ENCODE measurements around the gene ARIH1.
A peak's percentile ranks its signal among the peaks of the same experiment; 100 is the strongest.
"Not testable (repeated sequence)": the region's sequence is repeated elsewhere in the genome, so short reads cannot be mapped to it uniquely, and the experiment has no call there.

The ARIH1 gene

DNA sequence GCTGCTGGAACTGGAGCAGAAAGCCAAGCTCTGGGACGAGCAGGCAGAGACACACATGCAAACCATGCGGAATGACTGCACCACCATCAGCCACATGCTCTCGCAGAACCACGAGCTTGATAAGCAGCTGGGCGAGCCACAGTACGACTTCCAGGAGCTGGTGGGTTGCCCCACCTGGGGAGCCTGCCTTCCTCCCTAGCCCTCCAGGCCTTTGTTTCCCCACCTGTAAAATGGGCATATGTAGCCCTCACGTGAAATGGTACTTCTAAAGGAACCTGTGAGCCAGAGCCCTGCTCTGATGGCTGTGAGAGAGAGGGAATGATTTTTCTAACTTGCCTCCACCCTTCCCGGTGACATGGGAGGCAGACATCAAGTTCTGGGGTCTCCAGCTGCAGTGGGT lies 135.7 kb downstream of the ARIH1 start:
- no peak for DNase-seq

DNA sequence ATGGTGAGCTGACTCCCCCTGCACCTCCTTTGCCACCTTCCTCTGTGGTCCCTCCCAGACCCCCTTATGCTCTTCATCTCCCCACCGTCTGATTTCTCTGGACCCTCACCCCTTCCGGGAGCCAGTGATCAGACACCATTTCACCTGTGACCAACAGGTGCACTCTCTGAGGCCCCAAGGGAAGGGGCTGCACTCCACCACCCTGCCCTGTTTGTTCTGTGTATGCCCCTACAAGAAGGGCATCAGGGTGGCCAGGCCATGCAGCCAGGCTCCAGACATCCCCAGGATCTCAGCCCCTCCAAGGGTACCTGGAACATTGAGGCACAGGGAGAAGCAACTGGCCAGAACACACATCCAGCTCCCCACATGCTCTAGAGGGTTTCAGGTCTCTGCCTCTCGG lies 138.2 kb downstream of the ARIH1 start:
- not testable (repeated sequence) for DNase-seq

DNA sequence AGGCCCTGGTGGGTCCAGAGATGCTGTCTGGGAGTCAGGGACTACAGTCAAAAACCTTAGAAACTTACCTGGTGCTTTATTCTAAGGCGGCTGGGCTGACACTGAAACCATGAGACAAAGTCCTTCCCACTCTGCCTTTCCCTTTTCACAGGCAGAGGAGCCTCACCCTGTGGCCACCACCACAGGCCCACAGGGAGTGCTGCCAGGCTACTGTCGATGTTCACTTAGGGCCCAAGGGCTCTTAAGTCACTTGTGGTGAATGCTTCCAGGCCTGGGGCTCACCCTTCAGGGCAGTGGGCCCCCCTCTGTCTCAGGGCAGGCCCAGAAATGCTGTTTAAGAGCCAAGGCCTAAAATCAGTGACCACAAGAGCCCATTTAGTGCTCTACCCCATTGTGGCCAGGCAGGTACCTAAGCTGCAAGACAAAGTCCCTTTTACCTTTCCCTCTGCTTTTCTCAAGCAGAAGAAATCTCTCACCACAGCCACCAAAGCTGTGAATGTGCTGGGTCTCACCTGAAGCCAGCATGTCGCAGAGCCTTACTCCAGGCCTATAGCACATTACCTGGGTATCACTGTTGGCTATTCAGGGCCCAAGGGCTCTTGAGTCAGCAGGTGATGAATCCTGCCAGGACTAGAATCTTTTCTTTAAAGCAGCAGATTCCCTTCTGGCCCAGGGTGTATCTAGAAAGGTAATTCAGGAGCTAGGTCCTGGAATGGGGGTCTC lies 140.8 kb downstream of the ARIH1 start:
- no peak for DNase-seq

DNA sequence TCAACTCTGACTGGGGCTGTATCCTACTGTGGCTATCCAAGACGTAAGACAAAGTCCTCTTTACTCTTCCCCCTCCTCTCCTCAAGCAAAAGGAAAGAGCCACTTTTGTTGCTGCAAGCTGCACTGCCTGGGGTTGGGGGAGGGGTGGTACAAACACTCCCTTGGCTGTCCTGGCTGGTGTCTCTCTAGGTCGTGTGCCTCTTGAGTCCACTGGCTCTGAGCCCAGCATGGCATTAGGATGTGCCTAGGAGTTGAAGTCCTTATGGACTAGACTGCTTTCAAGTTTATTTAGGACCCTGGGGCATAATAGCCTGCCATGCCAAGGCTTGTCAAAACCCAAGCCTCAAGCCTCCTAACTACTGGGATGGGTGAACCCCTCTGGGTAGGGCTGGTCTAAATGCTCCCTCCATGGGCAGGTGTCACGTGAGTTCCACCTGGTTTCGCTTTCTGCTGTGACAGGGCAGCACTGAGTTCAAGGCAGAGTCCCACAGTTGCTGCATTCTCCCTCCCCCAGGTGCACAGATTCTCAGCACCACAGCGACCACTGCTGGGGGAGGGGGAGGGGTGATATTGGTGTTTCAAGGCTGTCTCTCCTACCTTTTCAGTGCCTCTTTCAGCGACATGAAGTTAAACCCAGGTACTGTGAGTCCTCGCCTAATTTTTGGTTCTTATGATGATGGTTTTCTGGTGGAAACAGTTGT lies 141.6 kb downstream of the ARIH1 start:
- DNase-seq, result not testable (repeated sequence)

DNA sequence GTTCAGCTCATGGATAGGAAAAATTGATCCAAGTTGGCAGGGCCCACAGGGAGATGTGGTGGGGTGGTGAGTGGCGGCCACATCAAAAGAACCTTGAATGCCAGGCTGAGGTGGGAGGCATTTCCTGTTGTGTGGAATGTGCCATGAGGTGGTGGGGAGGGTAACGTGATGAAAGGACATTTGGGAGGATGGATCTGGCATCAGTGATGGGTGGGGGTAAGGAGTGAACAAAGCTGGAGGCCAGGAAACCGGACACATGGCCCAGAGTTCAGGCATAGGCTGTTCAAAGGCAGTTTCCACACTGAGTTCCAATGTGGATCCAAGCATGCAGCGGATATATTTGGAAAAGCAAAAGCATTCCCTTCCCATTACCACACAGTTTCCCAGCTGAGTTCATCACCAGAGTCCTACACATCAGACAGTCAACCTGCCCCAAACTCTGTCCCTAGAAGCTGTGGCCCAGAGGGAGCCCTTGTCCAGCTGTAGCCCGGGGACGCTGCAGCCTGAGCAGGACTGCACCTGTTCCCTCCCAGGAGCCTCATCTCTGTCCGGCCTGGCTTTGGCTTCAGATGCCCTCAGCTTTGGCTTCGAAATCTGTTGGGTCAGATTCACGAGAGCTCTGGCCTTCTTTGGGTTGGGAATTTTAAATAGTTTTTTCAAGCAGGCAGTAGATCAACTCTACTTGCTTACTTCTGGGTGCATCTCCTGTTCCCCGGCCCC lies 142.5 kb downstream of the ARIH1 start:
- DNase-seq, result no peak

DNA sequence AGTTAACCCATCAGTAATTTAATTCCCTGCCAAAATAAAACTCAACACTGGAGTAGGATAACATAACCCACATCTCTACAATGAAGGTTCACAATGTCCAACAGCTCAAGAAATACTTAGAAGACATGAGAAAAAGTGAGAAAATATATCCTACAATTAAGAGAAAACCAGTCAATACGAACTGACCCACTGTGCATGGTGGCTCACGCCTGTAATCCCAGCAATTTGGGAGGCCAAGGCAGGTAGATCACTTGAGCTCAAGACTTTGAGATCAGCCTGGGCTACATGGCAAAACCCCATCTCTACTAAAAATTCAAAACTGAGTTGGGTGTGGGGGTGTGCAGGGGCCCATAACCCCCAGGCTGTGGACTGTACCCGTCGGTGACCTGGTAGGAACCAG lies 149.7 kb downstream of the ARIH1 start:
- DNase-seq, result not testable (repeated sequence)

DNA sequence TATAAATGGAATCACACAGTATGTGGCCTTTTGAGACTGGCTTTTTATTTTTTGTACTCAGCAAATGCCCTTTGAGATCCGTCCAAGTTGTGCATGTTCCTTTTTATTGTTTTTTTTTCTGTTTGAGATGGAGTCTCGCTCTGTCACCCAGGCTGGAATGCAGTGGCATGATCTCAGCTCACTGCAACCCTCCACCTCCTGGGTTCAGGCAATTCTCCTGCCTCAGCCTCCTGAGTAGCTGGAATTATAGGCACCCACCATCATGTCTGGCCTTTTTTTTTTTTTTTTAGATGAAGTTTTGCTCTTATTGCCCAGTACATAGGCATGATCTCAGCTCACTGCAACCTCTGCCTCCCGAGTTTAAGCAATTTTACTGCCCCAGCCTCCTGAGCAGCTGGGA lies 152.0 kb downstream of the ARIH1 start:
- DNase-seq, result not testable (repeated sequence)

DNA sequence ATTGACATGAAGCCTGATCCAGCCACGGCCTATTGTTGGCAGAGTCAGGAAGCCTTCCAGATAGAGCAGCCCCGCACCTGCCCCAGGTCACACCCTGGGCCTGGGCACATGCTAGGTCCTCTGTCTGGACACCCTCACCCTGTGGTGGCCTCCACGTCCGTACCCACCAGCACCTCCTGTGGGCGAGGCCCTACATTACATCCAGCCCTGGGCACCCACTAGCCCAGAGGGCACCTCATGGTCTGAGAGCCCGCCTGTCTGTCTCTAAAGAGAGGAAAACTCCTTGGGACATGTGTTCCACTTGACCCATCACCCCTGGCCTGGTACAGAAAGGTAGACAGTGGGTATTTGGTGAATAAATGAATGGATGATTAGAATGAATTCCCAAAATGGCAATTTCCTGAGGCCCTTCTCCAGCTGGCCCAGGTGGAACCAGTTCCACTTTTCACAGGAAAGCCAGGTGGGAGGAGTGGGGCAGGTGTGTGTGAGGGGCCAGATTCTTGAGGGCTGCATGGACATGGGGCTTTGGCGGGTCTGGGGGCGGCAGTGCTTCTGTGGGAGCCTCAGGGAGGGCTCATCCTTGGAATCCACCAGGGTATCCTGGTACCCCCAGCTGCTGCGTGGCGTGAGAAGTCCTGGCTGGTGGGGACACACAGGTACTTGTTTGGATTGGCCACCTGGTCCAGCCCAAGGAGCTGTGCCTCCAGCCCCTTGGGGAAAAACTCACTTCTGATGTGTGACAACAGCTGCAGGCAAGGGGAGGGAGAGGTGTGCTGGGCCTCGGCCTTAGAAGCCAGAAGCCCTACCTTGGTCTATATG lies 154.3 kb downstream of the ARIH1 start:
- peak; percentile 38 to 47 for DNase-seq

DNA sequence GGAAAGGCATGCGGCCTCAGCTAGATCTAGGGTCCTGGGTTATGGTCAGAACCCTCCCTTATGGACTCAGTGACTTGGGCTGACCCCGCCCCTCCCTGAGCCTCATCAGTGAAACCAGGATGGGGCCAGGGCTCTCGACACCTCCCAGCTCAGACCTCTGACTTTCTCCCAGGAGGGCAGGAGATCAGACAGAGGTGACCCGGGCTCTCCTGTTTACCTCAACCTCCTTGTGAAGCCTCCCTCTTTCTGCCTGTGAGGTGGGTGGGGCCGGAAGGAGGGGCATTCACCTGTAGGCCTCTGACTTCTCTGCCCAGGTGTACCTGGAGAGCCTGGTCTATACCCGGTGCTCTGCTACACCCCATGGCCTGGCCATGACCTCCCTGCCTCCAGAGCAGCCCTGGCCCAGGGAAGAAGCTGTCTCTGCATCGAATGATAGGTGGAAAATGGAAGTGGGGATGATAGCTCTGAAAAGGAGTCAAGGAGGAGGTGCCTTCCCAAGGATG lies 155.0 kb downstream of the ARIH1 start:
- DNase-seq, result not testable (repeated sequence)

DNA sequence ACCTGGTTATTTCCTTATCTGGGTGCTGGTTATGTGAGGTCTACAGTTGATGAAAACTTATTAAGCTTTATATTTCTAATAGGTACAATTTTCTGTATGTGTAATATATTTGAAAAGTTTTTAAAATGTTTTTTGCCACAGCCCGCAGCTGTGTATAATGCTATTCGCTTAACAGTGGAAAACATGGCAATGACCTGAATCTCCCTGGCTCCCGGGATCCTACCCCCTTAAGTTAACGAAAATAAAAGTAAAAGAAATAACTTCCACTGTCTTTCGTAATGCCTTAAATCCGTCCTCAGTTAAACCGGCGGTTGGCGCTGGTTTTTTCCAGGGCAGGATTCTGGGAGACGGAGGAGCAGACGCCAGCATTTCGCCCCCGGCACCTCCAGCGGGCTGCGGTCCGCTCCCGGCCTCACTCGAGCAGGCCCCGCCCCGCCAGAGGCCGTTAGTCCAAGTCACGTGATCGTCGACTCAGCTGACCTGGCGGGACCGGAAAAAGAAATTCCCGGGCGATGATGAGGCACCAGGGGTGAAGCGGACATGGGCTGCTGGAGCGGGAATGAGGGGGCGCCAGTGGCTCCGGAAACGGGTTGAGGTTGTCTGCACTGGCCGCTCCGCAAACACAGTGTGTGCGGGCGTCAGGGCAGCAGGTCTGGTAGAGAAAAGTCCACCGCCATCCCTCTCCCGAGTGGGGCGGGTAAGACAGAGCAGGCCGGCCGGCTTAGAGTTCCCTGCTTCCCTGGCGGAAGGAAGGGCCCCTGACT lies 162.6 kb downstream of the ARIH1 start:
- DNase-seq, result peak; percentile 56 to 64

DNA sequence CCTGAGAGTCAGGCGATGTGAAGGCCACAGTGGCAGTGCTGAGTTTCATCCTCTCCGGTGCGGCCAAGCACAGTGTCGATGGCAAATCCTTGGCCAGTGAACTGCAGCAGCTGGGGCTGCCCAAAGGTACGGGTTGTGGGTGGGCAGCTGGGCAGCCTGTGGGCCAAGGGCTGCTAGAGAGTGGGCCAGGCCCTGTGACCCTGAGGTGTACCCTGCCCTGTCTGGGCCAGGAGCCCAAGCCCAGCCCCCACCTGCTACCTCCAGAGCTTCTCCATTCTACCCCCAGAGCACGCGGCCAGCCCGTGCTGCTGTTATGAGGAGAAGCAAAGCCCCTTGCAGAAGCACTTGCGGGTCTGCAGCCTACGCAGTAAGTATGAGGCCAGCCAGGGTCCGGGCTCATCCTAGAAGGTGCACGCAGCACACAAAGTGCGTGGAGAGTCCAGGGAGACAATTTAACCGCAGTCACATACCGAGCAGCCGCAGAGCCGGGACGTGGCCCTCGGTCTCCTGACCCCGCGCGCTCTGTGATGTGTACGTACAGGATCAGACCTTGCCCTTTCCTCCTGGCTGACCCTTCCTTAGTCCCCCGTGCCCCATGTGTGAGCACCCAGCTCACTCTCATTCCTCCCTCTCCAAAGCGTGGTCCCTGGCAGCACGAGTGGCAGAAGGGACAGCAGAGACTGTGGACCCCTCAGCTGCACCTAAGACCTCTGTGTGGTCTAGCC lies 165.8 kb downstream of the ARIH1 start:
- DNase-seq, result not testable (repeated sequence)

DNA sequence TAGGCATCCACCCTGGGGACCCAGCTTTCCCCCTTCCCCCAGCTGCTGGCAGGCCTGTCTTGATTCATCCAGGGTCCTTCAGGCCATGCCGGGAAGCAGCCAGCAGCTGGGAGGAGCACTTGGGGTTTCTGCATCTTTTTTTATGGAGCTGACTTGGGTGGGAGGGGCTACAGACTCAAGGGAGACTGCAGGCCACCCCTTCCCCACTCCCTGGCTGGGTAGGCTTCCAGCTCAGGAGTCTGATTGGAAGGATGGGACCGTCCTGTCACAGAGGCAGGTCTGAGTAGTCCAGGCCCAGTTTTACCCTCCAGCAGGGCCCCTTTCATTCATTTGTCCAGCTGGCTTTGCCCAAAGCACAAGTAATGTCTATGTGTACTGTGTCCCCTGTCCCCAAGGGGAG lies 168.1 kb downstream of the ARIH1 start:
- DNase-seq, result not testable (repeated sequence)

DNA sequence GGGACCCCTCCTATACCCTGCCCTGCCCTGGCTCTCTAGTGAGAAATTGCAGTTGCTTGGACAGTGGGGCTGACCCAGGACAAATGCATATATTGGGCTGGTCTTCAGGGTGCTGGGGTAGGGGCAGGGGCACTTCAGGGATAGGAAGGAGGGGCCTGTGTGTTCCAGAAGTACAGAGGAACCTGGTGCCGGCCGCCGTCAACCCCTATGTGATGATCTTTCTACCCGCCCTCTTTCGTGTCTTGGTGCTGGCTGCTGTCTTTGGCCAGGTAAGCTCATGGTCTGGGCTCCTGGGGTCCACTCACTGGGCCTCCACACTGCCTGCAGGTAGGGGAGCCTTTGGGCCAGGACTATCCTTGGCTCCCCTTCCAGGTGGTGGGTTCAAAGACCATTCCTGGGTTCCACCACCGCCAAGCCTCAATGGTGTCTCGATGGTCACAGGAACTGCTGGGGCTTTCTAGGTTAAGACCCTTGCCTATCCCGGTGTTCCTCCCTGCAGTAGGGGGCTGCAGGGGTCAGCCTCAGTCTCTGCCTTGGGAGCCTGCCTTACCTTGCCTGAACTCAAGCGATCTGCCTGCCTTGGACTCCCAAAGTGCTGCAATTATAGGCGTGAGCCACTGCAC lies 174.6 kb downstream of the ARIH1 start:
- not testable (repeated sequence) for DNase-seq
